Liver (tissue), 9 donors: ENCODE data around the gene CLCN4. TPM values are rescaled to one million over a fixed set of nuclear protein-coding genes. Genes with fewer than 3 reads are reported as not detected.

Source experiments
- DNase-seq: peaks from one replicate; pipeline ENCODE4 v3.0.0-alpha.2; 2017; ENCODE audit warnings: low spot score
- H3K27ac ChIP-seq, 2 donors: one replicate each; pipeline ENCODE4 v1.7.0; 2013; ENCODE audit warnings: inconsistent platforms in 2 of 2, low read length in 2 of 2, control low read depth in 1 of 2, low read depth in 1 of 2, mild to moderate bottlenecking in 1 of 2
- H3K27me3 ChIP-seq, 4 donors: one replicate each; pipeline versions ENCODE4 v1.6.1 to v1.7.0; 2013; ENCODE audit warnings: low read length in 3 of 4, inconsistent platforms in 1 of 4, mild to moderate bottlenecking in 1 of 4, moderate library complexity in 1 of 4; ENCODE audit not compliant: control insufficient read depth in 4 of 4, insufficient read depth in 4 of 4
- H3K36me3 ChIP-seq, 4 donors: one replicate each; pipeline versions ENCODE4 v1.6.1 to v1.7.0; 2013; ENCODE audit warnings: low read length in 3 of 4, mild to moderate bottlenecking in 3 of 4, low read depth in 1 of 4, moderate library complexity in 1 of 4; ENCODE audit not compliant: control insufficient read depth in 4 of 4, insufficient read depth in 3 of 4
- H3K4me1 ChIP-seq, 4 donors: one replicate each; pipeline versions ENCODE4 v1.6.1 to v1.7.0; 2013; ENCODE audit warnings: low read length in 3 of 4, mild to moderate bottlenecking in 3 of 4, moderate library complexity in 1 of 4; ENCODE audit not compliant: control insufficient read depth in 4 of 4, insufficient read depth in 4 of 4
- H3K4me3 ChIP-seq, 3 donors: one replicate each; pipeline versions ENCODE4 v1.6.1 to v1.7.0; 2013; ENCODE audit warnings: low read length in 3 of 3, control low read depth in 1 of 3, low read depth in 1 of 3, mild to moderate bottlenecking in 1 of 3
- H3K9ac ChIP-seq, 2 donors: one replicate each; pipeline ENCODE4 v1.7.0; 2013; ENCODE audit warnings: low read length in 2 of 2, mild to moderate bottlenecking in 2 of 2, moderate library complexity in 2 of 2, control low read depth in 1 of 2, low read depth in 1 of 2
- H3K9me3 ChIP-seq, 4 donors: one replicate each; pipeline versions ENCODE4 v1.6.1 to v1.7.0; 2013; ENCODE audit warnings: low read length in 3 of 4; ENCODE audit not compliant: control insufficient read depth in 4 of 4
- ATF3 ChIP-seq: IDR thresholded peaks from 2 replicates; pipeline ENCODE4 v1.6.1; 2016; ENCODE audit warnings: antibody characterized with exemption
- CTCF ChIP-seq: fragments of 150-350 bp; IDR thresholded peaks from 2 replicates; pipeline ENCODE4 v1.5.1; 2017; ENCODE audit warnings: improper control_type of control experiment, low read depth, low read length; ENCODE audit not compliant: missing input control
- EGR1 ChIP-seq, 2 donors: IDR thresholded peaks; 2 replicates each; pipeline ENCODE4 v1.6.1; 2016 to 2018; ENCODE audit warnings: antibody characterized with exemption in 2 of 2, low read depth in 2 of 2
- FOXA1 ChIP-seq: IDR thresholded peaks from 2 replicates; pipeline ENCODE4 v1.6.1; 2016; ENCODE audit warnings: antibody characterized with exemption
- FOXA2 ChIP-seq: IDR thresholded peaks from 2 replicates; pipeline ENCODE4 v1.6.1; 2016; ENCODE audit warnings: antibody characterized with exemption
- GABPA ChIP-seq, 2 donors: IDR thresholded peaks in 1 of 2; conservative IDR thresholded peaks in 1 of 2; 2 replicates each; pipeline ENCODE4 v1.6.1; 2016; ENCODE audit warnings: antibody characterized with exemption in 2 of 2, mild to moderate bottlenecking in 1 of 2, moderate library complexity in 1 of 2
- HNF4A ChIP-seq, 2 donors: conservative IDR thresholded peaks; 2 replicates each; pipeline ENCODE4 v1.6.1; 2016; ENCODE audit warnings: antibody characterized with exemption in 2 of 2, mild to moderate bottlenecking in 2 of 2
- HNF4G ChIP-seq: IDR thresholded peaks from 2 replicates; pipeline ENCODE4 v1.6.1; 2016; ENCODE audit warnings: antibody characterized with exemption
- JUND ChIP-seq, 2 donors: IDR thresholded peaks; 2 replicates each; pipeline ENCODE4 v1.6.1; 2016; ENCODE audit warnings: antibody characterized with exemption in 2 of 2
- MAX ChIP-seq: IDR thresholded peaks from 2 replicates; pipeline ENCODE4 v1.6.1; 2016; ENCODE audit warnings: antibody characterized with exemption
- NR2F2 ChIP-seq: IDR thresholded peaks from 2 replicates; pipeline ENCODE4 v1.6.1; 2016; ENCODE audit warnings: antibody characterized with exemption
- RAD21 ChIP-seq, 2 donors: IDR thresholded peaks; 2 replicates each; pipeline ENCODE4 v1.6.1; 2016; ENCODE audit warnings: antibody characterized with exemption in 2 of 2, mild to moderate bottlenecking in 2 of 2
- REST ChIP-seq: IDR thresholded peaks from 2 replicates; pipeline ENCODE4 v1.6.1; 2016; ENCODE audit warnings: antibody characterized with exemption, mild to moderate bottlenecking
- RXRA ChIP-seq, 2 donors: IDR thresholded peaks; 2 replicates each; pipeline ENCODE4 v1.6.1; 2017 to 2018; ENCODE audit warnings: antibody characterized with exemption in 2 of 2, mild to moderate bottlenecking in 1 of 2
- SP1 ChIP-seq: IDR thresholded peaks from 2 replicates; pipeline ENCODE4 v1.6.1; 2018; ENCODE audit warnings: antibody characterized with exemption, mild to moderate bottlenecking
- TAF1 ChIP-seq: conservative IDR thresholded peaks from 2 replicates; pipeline ENCODE4 v1.6.1; 2016; ENCODE audit warnings: antibody characterized with exemption, mild to moderate bottlenecking
- YY1 ChIP-seq: IDR thresholded peaks from 2 replicates; pipeline ENCODE4 v1.6.1; 2016; ENCODE audit warnings: antibody characterized with exemption, mild to moderate bottlenecking
- ZBTB33 ChIP-seq: IDR thresholded peaks from 2 replicates; pipeline ENCODE4 v1.6.1; 2016; ENCODE audit warnings: antibody characterized with exemption
- WGBS: extraction: QIAGEN DNeasy Blood & Tissue Kit; methylation state at CpG from one replicate; pipeline ENCODE4 v1.1.7; 2013; 5-methylcytosine and 5-hydroxymethylcytosine counted together
- polyA plus RNA-seq, 2 donors: library from polyadenylated mRNA; stranded (reverse) in 1 of 2; unstranded in 1 of 2; fragments of 200-250 nt in 1 of 2; fragments of >200 nt in 1 of 2; fragmentation: Nextera tagmentation in 1 of 2; extraction: Ambion mirVana in 1 of 2; gene quantifications; one replicate each; pipeline versions ENCODE4 v1.2.1 to v1.2.3, GENCODE V29; 2013 to 2015
- total RNA-seq, 2 donors: library from RNA; depleted of rRNA; stranded (reverse); fragments of >200 nt; gene quantifications; one replicate each; pipeline ENCODE4 v1.2.3, GENCODE V29; 2014
- donor health status: healthy.
- donor health status: healthy.
- donor health status: healthy.
- donor health status: healthy.
- donor health status: healthy.

Gene CLCN4
- total and polyA plus RNA-seq, 4 donors = 1.5 to 10.9 (median 4.0) TPM

- DNase-seq = no peak
- Histone ChIP-seq H3K9ac (no peak overlapping the region), H3K4me1 (no peaks in the 10 kb centered on the region), H3K27me3 (no peaks in the 10 kb centered on the region), H3K9me3 (no peaks in the 10 kb centered on the region), H3K4me3 (no peak overlapping the region), H3K36me3 (peaks cover 2 to 5% (median 5%) of the 10 kb centered on the region in 4 donors), H3K27ac (no peak overlapping the region)
- WGBS = 96% methylated on average over 24 of the region's 24 CpGs
- TF ChIP-seq JUND (IDR thresholded peaks at IDR 0.05) (no peak), TAF1 (no peak), MAX (no peak), ZBTB33 (no peak), EGR1 (IDR thresholded peaks at IDR 0.05; ENCODE audit: low read depth in 2 of 2) (no peak), FOXA1 (no peak), GABPA (IDR thresholded peaks at IDR 0.05 in 1 of 2, conservative IDR thresholded peaks at IDR 0.05 in 1 of 2) (no peak), REST (no peak), HNF4A (conservative IDR thresholded peaks at IDR 0.05) (no peak), ATF3 (no peak), RAD21 (IDR thresholded peaks at IDR 0.05) (no peak), YY1 (no peak), RXRA (IDR thresholded peaks at IDR 0.05) (no peak), SP1 (no peak), CTCF (no peak), HNF4G (no peak), NR2F2 (no peak), FOXA2 (no peak)
Measured at GRCh38 chrX:10213716-10214115, 56.9 kb downstream of the CLCN4 start.
